Retina (tissue), 1 donor: ENCODE data around the gene MARVELD1.

Experiments used
- DNase-seq: peaks from one replicate; pipeline ENCODE4 v3.0.0-alpha.2; 2016

Gene MARVELD1

DNA sequence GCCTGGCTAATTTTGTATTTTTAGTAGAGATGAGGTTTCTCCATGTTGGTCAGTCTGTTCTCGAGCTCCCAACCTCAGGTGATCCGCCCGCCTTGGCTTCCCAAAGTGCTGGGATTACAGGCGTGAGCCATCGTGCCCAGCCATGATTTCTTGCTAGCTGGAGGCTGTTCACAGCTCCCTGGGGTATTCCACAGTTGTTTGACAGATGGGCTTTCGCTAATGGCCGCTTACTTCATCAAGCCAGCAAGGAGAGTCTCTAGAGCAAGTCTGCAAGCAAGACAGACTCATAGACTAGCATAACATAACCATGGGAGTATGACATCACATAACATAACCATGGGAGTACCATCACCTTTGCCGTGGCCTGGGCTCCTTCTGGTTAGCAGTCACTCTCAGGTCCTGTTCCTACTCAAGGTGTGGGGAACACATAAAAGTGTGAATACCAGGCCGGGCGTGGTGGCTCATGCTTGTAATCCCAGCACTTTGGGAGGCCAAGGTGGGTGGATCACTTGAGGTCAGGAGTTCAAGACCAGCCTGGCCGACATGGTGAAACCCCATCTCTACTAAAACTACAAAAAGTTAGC lies 15.4 kb upstream of the MARVELD1 start:
- peak; percentile 24 for DNase-seq

DNA sequence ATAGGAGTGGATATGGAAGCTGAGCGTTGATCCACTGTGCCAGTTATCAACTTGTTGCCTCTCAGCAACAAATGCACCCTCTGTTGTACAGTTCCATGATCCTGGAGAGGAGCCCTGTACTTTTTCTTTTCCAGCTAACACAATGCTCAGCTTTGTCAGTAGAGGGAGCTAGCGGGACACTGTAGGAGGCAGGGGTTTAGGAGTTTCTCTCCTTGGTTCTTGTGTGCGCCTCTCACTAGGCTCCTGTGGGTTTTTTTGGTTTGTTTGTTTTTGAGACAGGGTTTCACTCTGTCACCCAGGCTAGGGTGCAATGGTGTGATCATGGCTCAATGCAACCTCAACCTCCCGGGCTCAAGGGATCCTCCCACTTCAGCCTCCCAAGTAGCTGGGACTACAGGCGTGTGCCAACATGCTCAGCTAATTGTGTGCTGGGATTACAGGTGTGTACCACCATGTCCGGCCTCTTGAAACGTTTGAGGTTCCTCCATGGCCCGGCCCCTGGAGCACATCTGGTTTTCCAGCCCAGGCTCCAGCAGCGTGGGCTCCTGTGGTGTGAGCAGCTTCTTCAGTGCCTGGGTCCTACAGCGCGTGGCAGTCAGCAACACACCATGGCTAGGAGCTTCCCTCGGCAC lies 12.0 kb upstream of the MARVELD1 start:
- peak; percentile 69 for DNase-seq

DNA sequence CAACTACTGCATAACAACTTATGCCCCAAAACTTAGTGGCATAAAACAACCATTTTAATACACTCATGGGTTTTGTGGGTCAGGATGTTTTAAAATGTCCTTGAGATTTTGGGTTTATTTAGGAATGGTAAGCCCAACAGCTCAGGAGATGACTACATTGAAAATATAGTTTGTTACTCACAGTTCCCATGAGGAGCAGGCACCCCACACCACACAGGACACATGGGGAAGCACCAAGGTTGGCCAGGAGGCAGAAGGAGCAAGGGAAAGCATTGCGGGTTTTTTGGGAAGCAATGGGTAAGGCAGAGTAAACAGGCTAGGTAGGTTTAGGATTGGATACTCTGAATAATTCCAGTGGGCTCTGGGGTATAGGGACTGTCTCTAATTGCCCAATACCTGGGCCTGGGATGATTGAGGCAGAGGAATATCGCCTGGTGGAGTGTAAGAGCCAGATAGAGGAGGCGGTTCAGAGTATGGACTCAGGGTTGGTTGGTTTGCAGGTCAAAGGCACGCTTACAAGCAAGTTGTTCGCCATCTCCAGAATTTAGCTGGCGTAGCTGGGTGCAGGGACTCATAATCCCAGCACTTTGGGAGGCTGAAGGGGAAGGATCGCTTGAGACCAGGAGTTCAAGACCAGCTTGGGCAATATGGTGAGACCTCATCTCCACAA lies 10.0 kb upstream of the MARVELD1 start:
- DNase-seq = no peak

DNA sequence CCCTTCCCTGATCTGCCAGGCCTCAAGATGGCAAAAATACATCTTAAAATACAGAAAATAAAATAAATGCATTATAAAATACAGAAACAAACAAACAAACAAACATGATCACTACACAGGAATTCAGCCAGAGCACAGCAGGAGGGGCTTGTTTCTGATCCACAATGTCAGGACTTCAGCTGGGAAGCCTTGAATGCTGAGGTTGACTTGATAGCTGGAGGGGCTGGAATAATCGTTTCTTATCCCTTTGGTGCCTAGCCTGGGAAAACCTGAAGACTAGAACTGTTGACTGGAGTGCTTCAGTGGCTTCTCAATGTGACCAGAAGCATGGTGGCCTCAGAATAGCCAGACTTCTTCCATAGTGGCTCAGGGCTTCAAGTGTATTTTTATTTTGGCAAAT lies 9.2 kb upstream of the MARVELD1 start:
- no peak for DNase-seq

DNA sequence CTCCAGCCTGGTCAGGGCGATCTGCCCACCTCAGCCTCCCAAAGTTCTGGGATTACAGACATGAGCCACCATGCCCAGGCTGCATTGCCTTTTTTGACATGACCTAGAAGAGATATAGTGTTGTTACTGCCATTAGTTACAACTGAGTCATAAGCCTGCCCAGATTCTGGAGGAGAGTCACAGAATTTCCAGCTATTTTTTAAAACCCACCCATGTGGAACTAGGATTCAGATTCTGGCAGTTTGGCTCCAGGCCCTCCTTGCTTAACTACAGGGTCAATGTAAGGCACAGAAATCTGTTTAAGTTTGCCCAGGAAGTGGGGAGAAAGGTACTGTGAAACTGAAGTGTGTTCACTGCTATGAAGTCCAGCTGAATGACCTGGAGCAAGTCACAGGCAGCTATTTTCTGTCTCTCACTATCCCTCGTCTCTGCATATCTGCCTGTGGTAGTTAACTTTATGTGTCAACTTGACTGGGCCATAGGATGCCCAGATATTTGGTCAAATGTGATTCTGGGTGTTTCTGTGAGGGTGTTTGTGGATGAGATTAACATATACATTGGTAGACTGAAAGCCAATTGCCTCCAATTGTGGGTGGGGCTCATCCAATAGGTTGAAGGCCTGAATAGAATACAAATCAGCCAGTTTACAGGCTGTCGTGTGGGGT lies 8.4 kb upstream of the MARVELD1 start:
- DNase-seq = no peak

DNA sequence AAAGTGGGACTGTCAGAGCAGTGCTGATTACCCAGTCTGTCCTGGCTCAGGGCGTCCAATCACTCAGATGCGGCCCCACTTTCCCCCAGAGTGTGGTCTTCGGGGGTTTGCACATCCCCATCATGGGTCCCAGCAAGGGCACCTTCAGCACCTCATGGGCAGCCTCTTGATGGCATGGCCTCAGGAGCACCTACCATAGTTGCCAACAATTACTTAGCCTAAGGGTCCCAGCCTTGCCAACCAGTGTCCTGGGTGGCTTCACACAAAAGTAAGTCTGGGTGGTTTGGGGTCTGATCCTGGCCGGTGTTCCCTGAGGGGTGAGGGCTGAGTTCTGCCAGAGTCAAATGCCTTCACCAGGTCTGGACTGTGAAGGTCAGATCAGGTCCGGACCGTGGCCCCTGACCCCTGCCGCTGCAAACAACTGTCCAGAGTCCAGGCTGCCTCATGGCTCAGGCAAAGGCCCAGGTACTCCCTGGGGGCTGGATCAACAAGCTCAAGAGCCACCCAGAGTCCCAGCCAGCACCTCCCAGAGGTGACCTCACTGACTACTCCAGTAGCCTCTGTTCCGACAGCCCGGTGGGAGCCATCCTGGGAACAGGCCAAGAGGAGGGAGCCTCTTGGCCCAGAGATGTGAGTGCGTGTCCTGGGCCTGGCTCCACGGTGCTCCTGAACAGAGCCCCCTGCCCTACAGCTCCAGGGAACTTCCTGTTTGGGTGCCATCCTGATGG lies 6.2 kb upstream of the MARVELD1 start:
- no peak for DNase-seq

DNA sequence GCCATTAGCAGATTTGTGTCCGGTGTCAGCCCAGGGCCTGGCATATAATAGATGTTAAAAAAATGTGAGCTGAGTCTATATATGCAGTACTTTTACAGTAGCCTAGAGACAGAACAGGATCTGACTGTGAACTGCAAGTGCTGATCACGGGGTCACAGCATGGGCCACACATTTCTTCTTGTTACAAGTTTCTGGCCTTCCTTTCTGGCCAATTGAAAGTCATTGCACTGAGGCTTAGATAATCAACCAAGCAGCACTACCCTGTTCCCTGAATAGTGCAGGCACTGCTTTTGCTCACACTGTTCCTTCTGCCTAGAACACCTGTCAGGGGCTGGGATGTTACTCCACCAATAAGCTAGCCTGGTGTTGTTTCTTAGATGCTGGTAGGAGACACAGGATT lies 5.4 kb upstream of the MARVELD1 start:
- DNase-seq = no peak

DNA sequence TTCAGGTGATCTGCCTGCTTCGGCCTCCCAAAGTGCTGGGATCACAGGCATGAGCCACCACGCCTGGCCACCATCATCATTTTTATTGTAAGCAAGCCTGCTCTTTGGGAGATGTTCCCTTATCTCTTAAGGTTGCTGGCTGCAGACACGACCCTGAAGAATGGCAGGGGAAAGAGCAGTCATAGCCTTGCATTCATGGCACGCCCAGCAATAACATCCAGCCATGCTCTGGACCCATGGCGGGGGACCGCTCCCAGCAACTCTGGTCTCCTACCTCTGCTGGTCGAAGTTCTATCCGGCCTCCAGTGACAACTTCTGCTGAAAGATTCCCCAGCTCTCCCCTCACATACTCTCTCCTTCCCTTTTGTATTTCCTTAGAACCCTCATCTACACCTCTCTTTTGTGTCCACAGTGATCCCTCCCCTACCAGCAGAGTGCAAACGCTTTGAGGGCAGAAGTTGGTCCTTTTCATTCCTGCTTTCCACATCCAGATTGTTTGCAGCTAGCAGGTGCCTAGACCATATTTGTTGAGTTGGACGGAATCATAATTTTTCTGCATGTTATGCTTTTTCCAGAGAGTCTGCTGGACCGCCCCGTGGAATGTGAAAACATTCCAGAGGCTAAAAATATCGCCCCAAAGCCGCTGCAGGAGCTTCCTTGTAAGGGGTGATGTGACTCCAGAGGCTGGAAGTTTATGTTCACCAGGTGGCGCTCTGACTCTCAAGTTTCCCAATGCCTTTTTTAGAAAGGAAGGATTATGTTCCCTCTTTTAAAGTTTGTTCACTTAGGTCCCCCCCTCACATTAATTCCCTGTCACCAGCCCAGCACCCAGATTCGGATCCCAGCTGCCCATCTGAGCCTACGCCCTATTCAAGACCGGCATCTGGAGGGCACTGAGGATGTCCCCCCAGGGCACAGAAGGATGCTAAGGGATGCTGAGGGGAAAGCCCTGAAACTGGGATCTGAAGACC lies 4.3 kb upstream of the MARVELD1 start:
- peak; percentile 63 for DNase-seq

DNA sequence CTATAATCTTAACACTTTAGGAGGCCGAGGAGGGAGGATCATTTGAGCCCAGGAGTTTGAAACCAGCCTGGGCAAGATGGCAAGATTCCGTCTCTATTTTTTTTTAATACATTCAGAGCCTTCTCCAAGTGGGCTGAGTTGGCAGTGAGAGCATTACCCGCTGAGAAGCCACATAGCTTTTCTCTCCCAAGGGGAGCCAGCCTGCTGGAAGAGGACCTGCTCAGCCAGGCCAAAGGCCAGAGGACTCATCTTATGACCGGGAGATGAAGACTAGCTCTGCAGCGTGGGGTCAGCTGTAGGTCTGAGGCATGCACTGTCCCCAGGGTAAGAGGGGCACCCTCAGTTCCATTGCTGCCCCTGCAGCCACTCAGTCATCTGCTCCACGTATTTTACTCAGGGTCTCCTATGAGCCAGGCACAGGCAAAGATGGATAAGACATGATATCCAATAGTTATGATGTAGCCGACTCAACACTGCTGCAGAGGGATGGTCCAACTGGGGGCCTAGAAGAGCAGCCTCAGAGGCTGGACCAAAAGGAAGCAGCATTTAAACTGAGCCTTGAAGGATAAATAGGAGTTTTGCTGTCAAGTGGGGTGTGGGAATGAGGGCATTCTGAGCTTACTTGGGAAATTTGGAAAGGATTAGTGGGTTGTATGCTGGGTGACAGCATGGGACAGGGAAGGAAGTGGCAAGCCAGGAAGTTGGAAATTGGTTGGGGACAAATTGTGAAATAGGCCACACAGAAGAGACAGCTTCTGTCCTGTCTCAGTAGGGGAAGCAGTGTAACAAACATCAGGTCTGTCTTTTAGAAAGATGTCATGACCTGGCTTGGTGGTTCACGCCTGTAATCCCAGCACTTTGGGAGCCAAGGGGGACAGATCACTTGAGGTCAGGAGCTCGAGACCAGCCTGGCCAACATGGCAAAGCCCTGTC lies 1.6 kb upstream of the MARVELD1 start:
- no peak for DNase-seq

DNA sequence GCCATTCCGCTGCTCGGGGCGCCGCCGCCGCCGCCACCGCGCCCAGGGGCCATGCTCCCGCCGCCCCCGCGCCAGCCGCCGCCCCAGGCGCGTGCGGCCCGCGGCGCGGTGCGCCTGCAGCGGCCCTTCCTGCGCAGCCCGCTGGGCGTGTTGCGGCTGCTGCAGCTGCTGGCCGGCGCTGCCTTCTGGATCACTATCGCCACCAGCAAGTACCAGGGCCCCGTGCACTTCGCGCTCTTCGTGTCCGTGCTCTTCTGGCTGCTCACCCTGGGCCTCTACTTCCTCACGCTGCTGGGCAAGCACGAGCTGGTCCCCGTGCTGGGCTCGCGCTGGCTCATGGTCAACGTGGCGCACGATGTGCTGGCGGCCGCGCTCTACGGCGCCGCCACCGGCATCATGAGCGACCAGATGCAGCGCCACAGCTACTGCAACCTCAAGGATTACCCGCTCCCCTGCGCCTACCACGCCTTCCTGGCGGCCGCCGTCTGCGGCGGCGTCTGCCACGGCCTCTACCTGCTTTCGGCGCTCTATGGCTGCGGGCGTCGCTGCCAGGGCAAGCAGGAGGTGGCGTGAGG lies 383 bp downstream of the MARVELD1 start:
- peak; percentile 93 for DNase-seq

DNA sequence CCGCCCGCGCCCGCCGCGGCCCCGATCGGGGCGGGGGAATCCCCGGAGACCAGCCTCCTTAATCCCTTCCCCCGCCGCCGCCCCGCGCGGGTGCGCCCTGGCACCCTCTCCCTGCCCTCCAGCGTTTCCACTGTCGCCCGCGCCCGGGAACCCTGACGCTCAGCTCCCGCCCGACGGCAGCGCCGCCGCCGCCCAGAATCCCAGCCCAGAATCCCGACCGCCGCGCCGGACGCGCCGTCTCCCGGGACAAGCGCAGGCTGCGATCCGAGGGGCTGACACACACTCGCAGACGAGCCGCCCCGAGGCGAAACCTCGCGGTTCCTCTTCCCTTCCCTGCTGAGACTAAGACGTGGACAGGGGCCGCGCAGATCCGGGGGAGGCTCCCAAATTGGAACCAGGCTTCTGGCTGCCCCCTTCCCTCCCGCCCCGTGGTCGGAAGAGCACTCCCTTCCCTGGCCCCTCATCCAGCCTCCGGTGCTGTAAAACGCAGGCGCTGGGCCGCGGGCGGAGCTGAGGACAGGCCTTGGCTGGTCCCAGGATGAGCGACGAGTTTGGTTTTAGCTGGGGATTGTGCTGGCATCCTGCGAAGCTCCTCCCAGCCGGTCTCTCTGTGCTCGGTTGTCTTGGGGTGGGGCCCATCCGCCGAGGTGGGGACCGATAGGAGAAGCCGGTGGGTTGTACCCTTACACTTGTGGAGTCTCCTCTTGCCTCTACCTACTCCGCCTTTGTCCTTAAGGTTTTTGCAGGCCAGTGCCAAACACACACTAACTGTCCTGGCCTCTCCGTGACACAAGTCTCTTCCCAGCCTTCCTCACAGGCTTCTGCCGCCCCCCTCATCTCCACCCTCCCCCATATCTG lies 1.1 kb downstream of the MARVELD1 start:
- DNase-seq = peak; percentile 80

DNA sequence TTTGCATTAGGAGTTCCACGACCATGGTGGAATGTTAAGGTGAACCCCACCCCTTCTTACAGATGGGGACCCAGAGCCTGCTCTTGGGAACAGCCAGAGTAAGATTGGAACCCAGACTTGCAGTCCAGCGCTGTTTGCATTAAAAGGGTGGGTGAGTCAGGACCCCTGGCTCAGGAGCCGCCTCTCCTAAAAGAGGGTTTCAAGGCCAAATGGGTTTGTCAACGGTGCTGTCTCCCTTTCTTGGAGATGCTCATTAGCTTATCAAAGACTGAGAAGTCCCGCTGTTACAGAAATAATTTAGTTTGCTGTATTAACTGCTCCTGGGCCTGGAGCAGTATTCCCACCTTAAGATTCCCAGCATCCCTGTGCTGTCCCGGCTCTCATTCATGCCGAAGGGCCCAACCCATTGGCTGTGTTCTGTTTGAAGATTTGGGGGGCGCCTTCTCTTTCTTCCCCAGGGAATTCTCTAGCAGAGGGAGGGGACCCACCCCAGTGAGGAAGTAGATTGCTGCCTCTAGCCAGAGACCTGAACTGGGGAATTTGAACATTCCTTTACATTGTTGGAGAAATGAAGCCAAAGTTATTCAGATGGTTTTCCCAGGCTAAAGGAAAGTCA lies 1.8 kb downstream of the MARVELD1 start:
- no peak for DNase-seq

DNA sequence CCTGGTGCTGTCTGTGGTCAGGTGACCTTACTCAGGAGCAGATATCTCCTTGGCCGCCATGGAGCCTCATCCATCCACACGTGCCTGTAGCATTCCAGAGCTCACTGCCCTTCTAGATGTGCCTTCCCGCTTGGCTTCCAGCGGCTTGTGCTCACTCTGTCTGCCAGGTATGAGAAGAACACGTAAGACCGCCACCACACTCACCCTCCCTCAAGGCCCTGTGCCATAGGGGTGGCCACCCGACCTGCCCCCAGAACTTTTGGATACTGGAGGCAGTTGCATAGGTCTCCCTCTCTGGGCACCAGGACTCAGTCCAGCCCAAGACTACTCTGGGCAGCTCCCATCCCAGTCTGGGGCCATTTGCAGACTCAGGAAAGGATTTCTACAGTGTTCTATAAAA lies 4.1 kb downstream of the MARVELD1 start:
- DNase-seq = no peak

DNA sequence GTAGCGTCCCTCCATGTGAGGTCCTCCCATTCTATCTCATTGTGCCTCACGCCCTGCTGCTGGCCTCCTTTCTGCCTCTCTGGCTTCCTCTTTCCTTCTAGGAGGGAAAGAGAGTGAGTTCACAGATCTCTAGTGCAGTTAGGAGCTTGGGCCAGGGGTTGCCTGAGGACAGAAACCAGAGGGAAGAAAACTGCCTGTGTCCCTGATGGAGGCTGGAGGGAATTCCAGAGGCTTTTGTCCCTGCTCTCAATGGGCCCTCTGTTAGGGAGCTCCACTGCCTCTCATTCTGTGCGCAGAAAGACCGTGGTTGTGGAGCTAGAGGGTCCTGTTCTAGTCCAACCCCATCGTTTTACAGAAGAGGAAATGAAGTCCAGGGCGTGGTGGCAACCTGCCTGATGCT lies 4.6 kb downstream of the MARVELD1 start:
- peak; percentile 26 for DNase-seq

DNA sequence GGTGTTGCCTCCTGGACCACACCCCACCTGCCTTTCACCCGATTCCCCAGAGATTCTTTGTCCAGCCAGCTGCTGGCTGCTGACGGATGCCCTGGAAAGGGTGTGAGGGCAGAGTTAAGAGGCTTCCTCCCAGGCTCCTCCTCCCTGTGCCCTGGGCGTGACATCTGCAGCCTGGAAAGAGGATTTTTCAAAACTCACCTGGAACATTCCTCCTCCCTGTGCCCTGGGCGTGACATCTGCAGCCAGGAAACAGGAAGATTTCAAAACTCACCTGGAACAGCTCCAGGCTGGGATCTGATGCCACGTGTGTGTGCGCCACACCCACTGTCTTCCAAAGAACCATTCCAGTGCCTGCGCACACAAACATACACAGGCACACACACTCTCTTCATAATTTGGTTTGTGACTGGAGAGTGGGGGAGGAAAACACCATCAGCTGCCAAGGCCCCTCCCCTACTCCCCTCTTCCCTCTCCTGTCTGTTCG lies 5.2 kb downstream of the MARVELD1 start:
- DNase-seq = peak; percentile 26

DNA sequence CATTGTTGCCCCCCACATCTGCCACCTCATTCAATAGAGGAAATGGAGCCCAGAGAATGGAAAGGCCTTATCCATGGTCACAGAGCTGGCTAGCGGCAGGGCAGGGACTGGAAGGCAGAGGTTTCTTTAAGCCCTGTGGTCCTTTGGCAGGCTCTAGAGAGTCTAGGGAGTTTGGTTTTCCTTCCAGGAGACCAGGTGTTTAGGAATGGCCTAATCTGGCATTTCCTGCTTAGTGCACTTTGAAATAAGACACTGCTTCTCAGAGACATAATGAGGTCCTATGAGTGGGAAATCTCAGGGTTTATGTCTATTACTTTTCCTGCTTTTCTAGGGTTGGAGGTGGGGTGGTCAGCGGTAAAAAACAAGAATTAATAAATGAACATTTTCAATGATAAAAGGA lies 6.1 kb downstream of the MARVELD1 start:
- no peak for DNase-seq

DNA sequence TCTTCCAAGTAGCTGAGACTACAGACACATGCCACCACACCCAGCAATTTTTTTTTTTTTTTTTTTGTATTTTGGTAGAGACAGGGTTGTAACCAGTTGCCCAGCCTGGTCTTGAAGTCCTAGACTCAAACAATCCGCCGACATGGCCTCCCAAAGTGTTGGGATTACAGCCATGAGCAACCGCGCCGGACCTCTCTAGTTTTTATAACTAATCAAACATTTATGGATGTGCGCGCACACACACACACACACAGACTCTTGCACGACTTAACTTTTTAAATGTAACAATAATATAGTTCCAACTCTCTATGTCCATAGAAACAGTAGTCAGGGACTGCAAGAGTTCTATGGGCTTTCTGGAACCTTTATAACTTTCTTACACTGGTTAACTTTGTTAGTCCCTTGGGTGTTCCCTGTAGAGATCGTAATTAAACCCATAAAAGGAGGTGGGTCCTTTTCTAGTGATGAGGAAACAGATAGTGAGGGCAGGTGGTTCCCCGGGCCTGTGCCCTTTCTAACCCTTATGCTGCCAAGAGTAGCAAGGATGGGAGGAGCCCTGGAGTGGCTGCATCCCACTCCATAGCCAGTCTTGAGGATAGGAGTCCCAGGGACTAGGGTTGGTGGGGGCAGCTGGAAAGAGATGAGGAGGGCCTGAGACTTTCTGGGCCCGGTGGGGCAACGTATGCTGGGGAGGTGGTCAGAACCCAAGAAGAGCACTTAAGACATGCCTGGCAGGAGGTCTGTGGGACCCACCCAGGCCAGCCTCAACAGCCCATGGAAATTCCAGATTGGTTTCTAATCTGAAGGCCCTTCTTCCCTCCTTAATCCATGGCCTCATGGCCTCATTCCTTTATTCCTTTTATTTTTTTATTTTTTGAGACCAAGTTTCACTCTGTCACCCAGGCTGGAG lies 8.6 kb downstream of the MARVELD1 start:
- no peak for DNase-seq

DNA sequence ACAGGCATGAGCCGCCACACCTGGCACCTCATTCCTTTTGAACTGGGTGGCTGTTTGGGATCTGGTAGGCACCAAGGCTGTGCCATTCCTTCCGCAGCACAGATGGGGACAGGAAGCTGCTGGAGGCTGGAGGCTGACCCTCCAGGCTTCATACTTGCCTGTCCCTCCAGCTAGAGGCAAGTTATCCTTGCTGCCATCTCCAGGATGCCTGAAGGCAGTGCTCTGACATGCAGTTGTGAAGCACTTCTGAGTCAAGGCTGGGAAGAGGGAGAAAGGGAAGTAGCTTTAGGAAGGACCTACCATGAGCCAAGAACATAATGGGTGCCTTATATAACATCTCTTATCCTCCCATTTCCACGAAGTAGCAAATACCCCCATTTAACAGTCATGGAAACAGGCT lies 9.5 kb downstream of the MARVELD1 start:
- DNase-seq = no peak
